Measurements from ENCODE around the gene CAMSAP1. TPM values are rescaled to one million over a fixed set of nuclear protein-coding genes. Genes with fewer than 3 reads are reported as not detected.

Gene CAMSAP1
- total and polyA plus RNA-seq, 2 donors (not counting 1 experiment from before 2014, with no cell fraction given): 6.6 to 31.0 TPM

DNA sequence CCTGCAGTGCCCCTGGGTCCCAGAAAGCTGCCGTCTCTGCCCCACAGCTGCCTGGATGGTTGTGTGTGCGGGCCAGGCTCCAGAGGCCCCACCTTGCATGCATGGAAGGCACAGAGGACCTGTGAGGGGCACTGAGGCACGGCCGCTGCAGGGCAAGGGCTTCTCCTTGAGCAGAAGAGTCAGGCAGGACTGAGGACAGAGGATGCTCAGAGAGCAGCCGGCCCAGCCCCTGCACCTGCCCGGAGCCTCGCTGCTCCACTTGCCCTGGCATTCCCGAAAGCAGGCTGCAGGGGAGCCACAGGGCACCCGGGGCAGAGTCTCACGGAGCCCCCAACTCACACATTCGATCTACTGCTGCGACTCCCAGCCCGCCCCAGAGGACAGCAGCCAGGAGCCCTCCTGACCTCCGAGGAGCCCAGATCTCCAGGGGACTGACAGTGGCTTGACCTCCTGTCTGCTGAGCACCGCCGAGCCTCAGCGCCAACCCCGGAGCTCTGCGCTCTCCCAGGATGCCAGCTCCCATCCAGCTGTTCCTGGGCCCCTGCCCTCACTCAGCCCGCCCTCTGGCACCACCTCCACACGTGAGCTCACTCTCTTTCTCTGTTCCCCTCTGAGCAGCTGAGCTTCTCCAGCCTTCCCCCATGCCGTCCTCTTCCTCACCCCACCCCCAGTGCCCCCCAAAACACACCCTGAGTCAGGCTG lies 110.4 kb downstream of the CAMSAP1 start:
- ChIA-PET POLR2A (no interaction called here), CTCF (no interaction called here)
- H3K27me3 Mint-ChIP-seq: peaks cover 3% of the 10 kb centered on the region
- no peak overlapping the region for H3K27ac ChIP-seq (ENCODE audit: low read length in 2 of 2)
- 81% methylated on average over 22 of the region's 22 CpGs for WGBS (ENCODE audit: insufficient coverage)
- no peak for DNase-seq
- no peak overlapping the region for H3K4me2 ChIP-seq (replicated peaks; ENCODE audit: low read depth, low read length, poor library complexity, severe bottlenecking)
- no peaks in the 10 kb centered on the region for H3K36me3 ChIP-seq (replicated peaks in 1 of 2; ENCODE audit: control extremely low read depth in 1 of 2, control insufficient read depth in 1 of 2, extremely low read depth in 1 of 2, insufficient read depth in 2 of 2, low read length in 1 of 2)
- no peak overlapping the region for H3K4me3 ChIP-seq (ENCODE audit: control extremely low read depth in 1 of 5, extremely low read depth in 1 of 5, insufficient read depth in 1 of 5, low read depth in 2 of 5, low read length in 4 of 5)
- TF ChIP-seq EZH2 (IDR thresholded peaks at IDR 0.05; ENCODE audit: borderline replicate concordance, insufficient read depth, low read depth, low read length, poor library complexity, severe bottlenecking): no peak
- TF ChIP-seq, protein P1, sequence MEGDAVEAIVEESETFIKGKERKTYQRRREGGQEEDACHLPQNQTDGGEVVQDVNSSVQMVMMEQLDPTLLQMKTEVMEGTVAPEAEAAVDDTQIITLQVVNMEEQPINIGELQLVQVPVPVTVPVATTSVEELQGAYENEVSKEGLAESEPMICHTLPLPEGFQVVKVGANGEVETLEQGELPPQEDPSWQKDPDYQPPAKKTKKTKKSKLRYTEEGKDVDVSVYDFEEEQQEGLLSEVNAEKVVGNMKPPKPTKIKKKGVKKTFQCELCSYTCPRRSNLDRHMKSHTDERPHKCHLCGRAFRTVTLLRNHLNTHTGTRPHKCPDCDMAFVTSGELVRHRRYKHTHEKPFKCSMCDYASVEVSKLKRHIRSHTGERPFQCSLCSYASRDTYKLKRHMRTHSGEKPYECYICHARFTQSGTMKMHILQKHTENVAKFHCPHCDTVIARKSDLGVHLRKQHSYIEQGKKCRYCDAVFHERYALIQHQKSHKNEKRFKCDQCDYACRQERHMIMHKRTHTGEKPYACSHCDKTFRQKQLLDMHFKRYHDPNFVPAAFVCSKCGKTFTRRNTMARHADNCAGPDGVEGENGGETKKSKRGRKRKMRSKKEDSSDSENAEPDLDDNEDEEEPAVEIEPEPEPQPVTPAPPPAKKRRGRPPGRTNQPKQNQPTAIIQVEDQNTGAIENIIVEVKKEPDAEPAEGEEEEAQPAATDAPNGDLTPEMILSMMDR (IDR thresholded peaks at IDR 0.05): no peak
- no peak overlapping the region for H3K4me3 Mint-ChIP-seq
- no peak overlapping the region for H2AFZ ChIP-seq (ENCODE audit: insufficient read depth, low read depth, low read length, poor library complexity, severe bottlenecking)
- no peaks in the 10 kb centered on the region for H3K4me1 Mint-ChIP-seq
- H3K27me3 ChIP-seq (replicated peaks in 1 of 4; ENCODE audit: control extremely low read depth in 1 of 4, control insufficient read depth in 3 of 4, insufficient read depth in 4 of 4, low read length in 3 of 4): no peaks in the 10 kb centered on the region
- no peaks in the 10 kb centered on the region for H3K79me2 ChIP-seq (ENCODE audit: control insufficient read depth, insufficient read depth, low read length)
- H3K27ac Mint-ChIP-seq: no peak overlapping the region
- H3K9me3 ChIP-seq (ENCODE audit: control extremely low read depth in 1 of 3, control insufficient read depth in 2 of 3, insufficient read depth in 1 of 3, low read length in 2 of 3): peaks cover 0 to 3% (median 0%) of the 10 kb centered on the region in 3 donors
- H3K9me3 Mint-ChIP-seq (ENCODE audit: insufficient read depth): no peaks in the 10 kb centered on the region
- ATAC-seq (ENCODE audit: low read depth): no peak
- H4K20me1 ChIP-seq (ENCODE audit: control insufficient read depth, insufficient read depth, low read length, poor library complexity, severe bottlenecking): no peaks in the 10 kb centered on the region
- intact Hi-C loops (cut with micrococcal nuclease): no loop called here
- no peaks in the 10 kb centered on the region for H3K4me1 ChIP-seq (ENCODE audit: control insufficient read depth in 2 of 2, insufficient read depth in 2 of 2, low read length in 2 of 2)
- H3K9ac ChIP-seq (ENCODE audit: low read length): no peak overlapping the region

DNA sequence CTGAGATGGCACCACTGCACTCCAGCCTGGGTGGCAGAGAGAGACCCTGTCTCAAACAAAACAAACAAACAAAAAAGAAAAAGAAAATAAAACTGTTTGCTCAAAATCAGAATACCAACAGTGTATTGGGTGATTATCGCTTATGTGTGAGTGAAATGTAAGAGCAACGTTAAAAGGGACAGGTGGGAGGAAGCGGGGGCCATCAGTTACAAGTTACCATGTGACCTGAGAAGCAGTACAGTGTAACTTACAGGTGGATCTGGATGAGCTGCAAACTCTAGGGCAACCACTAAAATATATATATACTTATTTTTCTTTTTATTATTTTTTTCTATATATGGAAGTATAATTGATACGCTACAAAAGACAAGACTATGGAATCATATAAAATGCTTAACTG lies 112.0 kb downstream of the CAMSAP1 start:
- H3K9me3 ChIP-seq (ENCODE audit: control extremely low read depth in 1 of 3, control insufficient read depth in 2 of 3, insufficient read depth in 1 of 3, low read length in 2 of 3): no peaks in the 10 kb centered on the region
- Mint-ChIP-seq H3K4me3 (no peak overlapping the region), H3K27me3 (peaks cover 3% of the 10 kb centered on the region), H3K27ac (no peak overlapping the region), H3K4me1 (no peaks in the 10 kb centered on the region), H3K9me3 (ENCODE audit: insufficient read depth) (no peaks in the 10 kb centered on the region)
- H3K9ac ChIP-seq (ENCODE audit: low read length): no peak overlapping the region
- H2AFZ ChIP-seq (ENCODE audit: insufficient read depth, low read depth, low read length, poor library complexity, severe bottlenecking): no peak overlapping the region
- POLR2A ChIA-PET: no interaction called here
- CTCF ChIA-PET: interaction anchor here (0.7 kb wide), 1 partner anchor 876 kb away, joined by 3 read pairs; no protein-coding TSS in a partner anchor
- TF ChIP-seq EZH2 (IDR thresholded peaks at IDR 0.05; ENCODE audit: borderline replicate concordance, insufficient read depth, low read depth, low read length, poor library complexity, severe bottlenecking): no peak
- TF ChIP-seq, protein P1 (IDR thresholded peaks at IDR 0.05): no peak
- intact Hi-C loops (cut with micrococcal nuclease): no loop called here
- DNase-seq: no peak
- no peak overlapping the region for H3K4me3 ChIP-seq (ENCODE audit: control extremely low read depth in 1 of 5, extremely low read depth in 1 of 5, insufficient read depth in 1 of 5, low read depth in 2 of 5, low read length in 4 of 5)
- no peak overlapping the region for H3K27ac ChIP-seq (ENCODE audit: low read length in 2 of 2)
- no peaks in the 10 kb centered on the region for H3K36me3 ChIP-seq (replicated peaks in 1 of 2; ENCODE audit: control extremely low read depth in 1 of 2, control insufficient read depth in 1 of 2, extremely low read depth in 1 of 2, insufficient read depth in 2 of 2, low read length in 1 of 2)
- 73% methylated on average over 2 of the region's 4 CpGs for WGBS (ENCODE audit: insufficient coverage)
- no peaks in the 10 kb centered on the region for H3K79me2 ChIP-seq (ENCODE audit: control insufficient read depth, insufficient read depth, low read length)
- no peaks in the 10 kb centered on the region for H4K20me1 ChIP-seq (ENCODE audit: control insufficient read depth, insufficient read depth, low read length, poor library complexity, severe bottlenecking)
- H3K4me1 ChIP-seq (ENCODE audit: control insufficient read depth in 2 of 2, insufficient read depth in 2 of 2, low read length in 2 of 2): no peaks in the 10 kb centered on the region
- no peaks in the 10 kb centered on the region for H3K27me3 ChIP-seq (replicated peaks in 1 of 4; ENCODE audit: control extremely low read depth in 1 of 4, control insufficient read depth in 3 of 4, insufficient read depth in 4 of 4, low read length in 3 of 4)
- no peak overlapping the region for H3K4me2 ChIP-seq (replicated peaks; ENCODE audit: low read depth, low read length, poor library complexity, severe bottlenecking)
- ATAC-seq (ENCODE audit: low read depth): no peak
